ENCODE results near the gene PUDP.

DNA sequence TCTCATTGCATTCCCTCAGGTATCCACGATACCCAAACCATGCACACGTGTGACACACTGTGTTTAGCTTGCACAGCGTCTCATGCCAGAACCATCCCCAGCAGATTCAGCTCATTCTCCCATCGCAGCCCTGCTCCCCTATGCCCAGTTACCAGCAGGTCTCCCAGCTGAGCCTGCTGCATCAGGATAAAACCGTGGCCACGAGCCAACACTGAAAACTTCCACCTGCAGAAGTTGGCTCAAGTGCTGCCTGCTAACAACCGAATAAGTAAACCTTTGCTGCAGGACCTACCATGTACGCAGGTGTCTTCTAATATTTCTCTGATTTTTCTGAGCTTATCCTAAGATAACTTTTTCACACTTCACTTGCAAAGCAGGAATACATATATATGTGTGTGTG is 120.9 kb downstream of the PUDP start:
- TF ChIP-seq, protein P1, sequence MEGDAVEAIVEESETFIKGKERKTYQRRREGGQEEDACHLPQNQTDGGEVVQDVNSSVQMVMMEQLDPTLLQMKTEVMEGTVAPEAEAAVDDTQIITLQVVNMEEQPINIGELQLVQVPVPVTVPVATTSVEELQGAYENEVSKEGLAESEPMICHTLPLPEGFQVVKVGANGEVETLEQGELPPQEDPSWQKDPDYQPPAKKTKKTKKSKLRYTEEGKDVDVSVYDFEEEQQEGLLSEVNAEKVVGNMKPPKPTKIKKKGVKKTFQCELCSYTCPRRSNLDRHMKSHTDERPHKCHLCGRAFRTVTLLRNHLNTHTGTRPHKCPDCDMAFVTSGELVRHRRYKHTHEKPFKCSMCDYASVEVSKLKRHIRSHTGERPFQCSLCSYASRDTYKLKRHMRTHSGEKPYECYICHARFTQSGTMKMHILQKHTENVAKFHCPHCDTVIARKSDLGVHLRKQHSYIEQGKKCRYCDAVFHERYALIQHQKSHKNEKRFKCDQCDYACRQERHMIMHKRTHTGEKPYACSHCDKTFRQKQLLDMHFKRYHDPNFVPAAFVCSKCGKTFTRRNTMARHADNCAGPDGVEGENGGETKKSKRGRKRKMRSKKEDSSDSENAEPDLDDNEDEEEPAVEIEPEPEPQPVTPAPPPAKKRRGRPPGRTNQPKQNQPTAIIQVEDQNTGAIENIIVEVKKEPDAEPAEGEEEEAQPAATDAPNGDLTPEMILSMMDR (IDR thresholded peaks at IDR 0.05), result no peak
- no peak for TF ChIP-seq POLR2A (IDR thresholded peaks at IDR 0.05)
